ENCODE measurements around the gene SH3RF2. TPM values are rescaled to one million over a fixed set of nuclear protein-coding genes. Genes with fewer than 3 reads are reported as not detected.

SH3RF2 gene
- total and polyA plus RNA-seq, 2 donors (not counting 3 experiments of a cell fraction or from before 2014, with no cell fraction given) = 0.54 to 0.84 TPM

DNA sequence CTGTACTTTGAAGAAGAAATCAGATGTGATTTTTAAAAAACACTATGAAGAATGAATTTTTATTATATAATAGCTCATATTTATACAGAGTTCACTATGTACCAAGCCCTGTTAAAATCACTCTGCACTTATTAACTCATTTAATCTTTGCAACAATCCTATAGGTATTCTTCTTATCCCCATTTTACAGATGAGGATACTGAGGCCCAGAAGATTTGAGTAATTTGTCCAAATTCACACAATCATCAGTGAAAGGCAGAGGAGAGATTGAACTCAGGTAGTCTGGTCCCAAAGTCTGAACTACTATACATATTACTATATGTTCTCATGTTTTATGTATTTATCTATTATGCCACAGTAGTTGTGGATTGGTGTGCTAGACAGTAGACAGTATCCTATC lies 152.9 kb downstream of the SH3RF2 start:
- CTCF ChIA-PET = interaction anchor here (1.1 kb wide), 1 partner anchor 11 kb away, joined by 3 read pairs; no protein-coding TSS in a partner anchor
- dilution Hi-C loops (cut with MboI; ENCODE audit: extremely low pct_ligation_motif_present, low sequenced_read_pairs) = no loop called here
- no TSS peak for BruUV-seq (replicated peaks)

DNA sequence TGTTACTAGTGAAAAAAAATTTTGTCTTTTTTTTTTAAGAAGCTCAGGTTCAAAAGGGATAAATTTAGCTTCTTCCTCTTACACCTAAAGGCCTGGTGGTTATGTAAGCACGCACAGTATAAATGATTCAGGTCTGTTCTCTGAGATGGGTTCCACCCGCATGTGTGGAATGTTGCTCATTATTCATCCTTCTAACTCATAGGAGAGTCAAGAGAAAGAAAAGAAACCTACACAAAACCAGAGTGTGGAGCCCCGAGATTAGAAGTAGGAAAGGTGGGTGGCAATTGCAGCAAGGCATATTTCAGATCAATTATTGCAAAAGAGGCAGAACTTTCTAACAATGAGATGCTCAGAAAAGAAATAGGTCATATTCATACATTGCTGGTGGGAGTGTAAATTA lies 155.5 kb downstream of the SH3RF2 start:
- Histone ChIP-seq H3K79me2 (ENCODE audit: control insufficient read depth, insufficient read depth, low read length) (no peaks in the 10 kb centered on the region), H3K4me2 (ENCODE audit: insufficient read depth, low read length) (no peak overlapping the region), H3K9me1 (replicated peaks; ENCODE audit: control insufficient read depth, extremely low read depth, insufficient read depth, low read length) (no peaks in the 10 kb centered on the region), H3K27ac (ENCODE audit: insufficient read depth, low read depth, low read length) (no peak overlapping the region), H3K4me1 (ENCODE audit: control insufficient read depth, extremely low read depth, insufficient read depth, low read length) (no peaks in the 10 kb centered on the region), H4K20me1 (replicated peaks; ENCODE audit: control insufficient read depth, extremely low read depth, insufficient read depth, low read length) (no peaks in the 10 kb centered on the region), H3K9me3 (replicated peaks; ENCODE audit: control insufficient read depth, insufficient read depth, low read length) (no peaks in the 10 kb centered on the region), H3K4me3 (replicated peaks in 1 of 3; ENCODE audit: insufficient read depth in 1 of 3, low read depth in 1 of 3, low read length in 3 of 3) (no peak overlapping the region), H3K36me3 (ENCODE audit: control insufficient read depth in 2 of 2, extremely low read depth in 1 of 2, insufficient read depth in 2 of 2, low read length in 2 of 2) (no peaks in the 10 kb centered on the region), H2AFZ (ENCODE audit: low read depth, low read length) (no peak overlapping the region), H3K9ac (replicated peaks; ENCODE audit: extremely low read depth, insufficient read depth, low read length) (no peak overlapping the region), H3K27me3 (ENCODE audit: control insufficient read depth in 2 of 2, insufficient read depth in 2 of 2, low read length in 2 of 2) (no peaks in the 10 kb centered on the region)
- no peak for FAIRE-seq
- intact Hi-C loops (cut with micrococcal nuclease) = no loop called here
- no TSS peak for BruUV-seq (replicated peaks)
- no peak for DNase-seq (ENCODE audit: low read depth, low spot score)
- ChIA-PET CTCF (interaction anchor here (0.9 kb wide), 1 partner anchor 10 kb away, joined by 4 read pairs; no protein-coding TSS in a partner anchor), POLR2A (no interaction called here)
- TF ChIP-seq CTCF (IDR thresholded peaks at IDR 0.05; ENCODE audit: extremely low read depth in 1 of 2, insufficient read depth in 1 of 2, low read depth in 1 of 2, low read length in 2 of 2) (no peak), POLR2A (IDR thresholded peaks at IDR 0.05; ENCODE audit: low read depth, low read length) (no peak), GATA2 (IDR thresholded peaks at IDR 0.05; ENCODE audit: insufficient read depth, insufficient read length, low read depth, low read length) (no peak), FOS (IDR thresholded peaks at IDR 0.05; ENCODE audit: borderline replicate concordance, insufficient read depth, low read length) (no peak), JUN (IDR thresholded peaks at IDR 0.05; ENCODE audit: borderline replicate concordance, insufficient read depth, insufficient read length, low read depth) (no peak), POLR2AphosphoS5 (IDR thresholded peaks at IDR 0.05; ENCODE audit: insufficient read depth, low read depth, low read length) (no peak), EZH2 (IDR thresholded peaks at IDR 0.05; ENCODE audit: borderline replicate concordance, low read depth, low read length, severe bottlenecking) (no peak), MYC (IDR thresholded peaks at IDR 0.05; ENCODE audit: low read depth, low read length) (no peak)
- TF ChIP-seq, protein P1, sequence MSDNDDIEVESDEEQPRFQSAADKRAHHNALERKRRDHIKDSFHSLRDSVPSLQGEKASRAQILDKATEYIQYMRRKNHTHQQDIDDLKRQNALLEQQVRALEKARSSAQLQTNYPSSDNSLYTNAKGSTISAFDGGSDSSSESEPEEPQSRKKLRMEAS (IDR thresholded peaks at IDR 0.05; ENCODE audit: insufficient read depth, insufficient read length) = no peak
- dilution Hi-C loops (cut with MboI; ENCODE audit: extremely low pct_ligation_motif_present, low sequenced_read_pairs) = no loop called here

More for the DNA sequence above, 152.9 kb downstream of the SH3RF2 start:
- H3K9ac ChIP-seq (replicated peaks; ENCODE audit: extremely low read depth, insufficient read depth, low read length) = no peak overlapping the region
- H2AFZ ChIP-seq (ENCODE audit: low read depth, low read length) = no peak overlapping the region
- intact Hi-C loops (cut with micrococcal nuclease) = no loop called here
- H3K9me3 ChIP-seq (replicated peaks; ENCODE audit: control insufficient read depth, insufficient read depth, low read length) = no peaks in the 10 kb centered on the region
- H3K27me3 ChIP-seq (ENCODE audit: control insufficient read depth in 2 of 2, insufficient read depth in 2 of 2, low read length in 2 of 2) = no peaks in the 10 kb centered on the region
- FAIRE-seq = no peak
- H3K4me2 ChIP-seq (ENCODE audit: insufficient read depth, low read length) = no peak overlapping the region
- no peaks in the 10 kb centered on the region for H3K4me1 ChIP-seq (ENCODE audit: control insufficient read depth, extremely low read depth, insufficient read depth, low read length)
- no peak overlapping the region for H3K4me3 ChIP-seq (replicated peaks in 1 of 3; ENCODE audit: insufficient read depth in 1 of 3, low read depth in 1 of 3, low read length in 3 of 3)
- TF ChIP-seq POLR2A (IDR thresholded peaks at IDR 0.05; ENCODE audit: low read depth, low read length) (no peak), FOS (IDR thresholded peaks at IDR 0.05; ENCODE audit: borderline replicate concordance, insufficient read depth, low read length) (no peak), GATA2 (IDR thresholded peaks at IDR 0.05; ENCODE audit: insufficient read depth, insufficient read length, low read depth, low read length) (no peak), EZH2 (IDR thresholded peaks at IDR 0.05; ENCODE audit: borderline replicate concordance, low read depth, low read length, severe bottlenecking) (no peak)
- TF ChIP-seq, protein P1 (IDR thresholded peaks at IDR 0.05; ENCODE audit: insufficient read depth, insufficient read length) = no peak
- DNase-seq (ENCODE audit: low read depth, low spot score) = no peak
- POLR2A ChIA-PET = no interaction called here
- no peaks in the 10 kb centered on the region for H3K9me1 ChIP-seq (replicated peaks; ENCODE audit: control insufficient read depth, extremely low read depth, insufficient read depth, low read length)
- no peaks in the 10 kb centered on the region for H3K79me2 ChIP-seq (ENCODE audit: control insufficient read depth, insufficient read depth, low read length)
- no peak overlapping the region for H3K27ac ChIP-seq (ENCODE audit: insufficient read depth, low read depth, low read length)
- H3K36me3 ChIP-seq (ENCODE audit: control insufficient read depth in 2 of 2, extremely low read depth in 1 of 2, insufficient read depth in 2 of 2, low read length in 2 of 2) = no peaks in the 10 kb centered on the region
- no peaks in the 10 kb centered on the region for H4K20me1 ChIP-seq (replicated peaks; ENCODE audit: control insufficient read depth, extremely low read depth, insufficient read depth, low read length)
